K562 (cell line): ENCODE data around the gene PRR7. TPM values are rescaled to one million over a fixed set of nuclear protein-coding genes. Genes with fewer than 3 reads are reported as not detected.

Source experiments
- BDP1 ChIP-seq: IDR thresholded peaks from 3 replicates; pipeline ENCODE4 v1.6.1; 2011; ENCODE audit not compliant: insufficient read length, insufficient read depth
- E4F1 ChIP-seq: fragments of 250-450 bp; sonication (Bioruptor Pico); IDR thresholded peaks from 2 replicates; pipeline ENCODE4 v1.5.0; 2021; ENCODE audit warnings: mild to moderate bottlenecking, borderline replicate concordance
- MECOM ChIP-seq: fragments of 250-450 bp; sonication (Bioruptor Pico); IDR thresholded peaks from 2 replicates; pipeline ENCODE4 v1.8.0; 2022; ENCODE audit warnings: inconsistent platforms
- NFYB ChIP-seq: IDR thresholded peaks from 2 replicates; pipeline ENCODE4 v1.6.1; 2011; ENCODE audit warnings: mild to moderate bottlenecking, moderate library complexity; ENCODE audit not compliant: insufficient read length; ENCODE audit errors: extremely low read depth
- RFX5 ChIP-seq: IDR thresholded peaks from 2 replicates; pipeline ENCODE4 v1.6.1; 2011; ENCODE audit warnings: low read depth, mild to moderate bottlenecking, improper control_type of control experiment, low read length
- SP2 ChIP-seq: IDR thresholded peaks from 2 replicates; pipeline ENCODE4 v1.6.1; 2011; ENCODE audit warnings: mild to moderate bottlenecking, low read depth, low read length, moderate library complexity; ENCODE audit not compliant: poor library complexity, severe bottlenecking; ENCODE audit errors: extremely low read depth
- ZNF24 ChIP-seq: fragments of 450-650 bp; IDR thresholded peaks from 2 replicates; pipeline ENCODE4 v1.6.1; 2016
- ZNF316 ChIP-seq: fragments of 450-650 bp; IDR thresholded peaks from 2 replicates; pipeline ENCODE4 v1.6.1; 2016
- ZNF592 ChIP-seq: fragments of 450-650 bp; IDR thresholded peaks from 2 replicates; pipeline ENCODE4 v1.6.1; 2017; ENCODE audit warnings: antibody characterized with exemption, mild to moderate bottlenecking
- ZNF644 ChIP-seq: fragments of 200-800 bp; sonication (Bioruptor generic); IDR thresholded peaks from 2 replicates; pipeline ENCODE4 v1.6.1; 2016; ENCODE audit warnings: low read depth, missing genetic modification characterization, missing compliant biosample characterization
- ZSCAN29 ChIP-seq: fragments of 450-650 bp; IDR thresholded peaks from 2 replicates; pipeline ENCODE4 v1.6.1; 2017
- polyA plus RNA-seq, 8 experiments: library from polyadenylated mRNA; depleted of rRNA in 4 of 8; stranded (reverse) in 5 of 8; unstranded in 3 of 8; fragments of >200 nt; fragmentation: Nextera tagmentation in 2 of 8; fragmentation: Illumina TruSeq in 1 of 8; extraction: Ambion mirVana in 2 of 8; extraction: Trizol in 1 of 8; gene quantifications; 2 replicates each; pipeline versions ENCODE4 v1.2.1 to v1.2.3, GENCODE V29; 2011 to 2014; ENCODE audit warnings: inconsistent platforms in 1 of 8, missing spikeins in 1 of 8
- total RNA-seq, 7 experiments: library from RNA; depleted of rRNA in 6 of 7; stranded (reverse); fragments of >200 nt in 6 of 7; fragmentation: Illumina TruSeq in 2 of 7; extraction: Trizol in 2 of 7; gene quantifications; 2 replicates each; pipeline versions ENCODE4 v1.2.1 to v1.2.3, GENCODE V29; 2011 to 2021; ENCODE audit warnings: low replicate concordance in 1 of 7
- TF ChIP-seq, protein P1 (sequence below): sonication (generic); formaldehyde crosslinking; IDR thresholded peaks from 2 replicates; pipeline ENCODE4 v1.8.1; 2022; ENCODE audit warnings: missing genetic modification reagents
- TF ChIP-seq, protein P2 (sequence below): fragments of 250-450 bp; sonication (Bioruptor Pico); IDR thresholded peaks from 2 replicates; pipeline ENCODE4 v1.5.0; 2021
- TF ChIP-seq, protein P3 (sequence below): fragments of 450-650 bp; IDR thresholded peaks from 2 replicates; pipeline ENCODE4 v1.6.1; 2014; ENCODE audit warnings: low read depth, mild to moderate bottlenecking, moderate library complexity, borderline replicate concordance
- TF ChIP-seq, protein P4 (sequence below): sonication (generic); formaldehyde crosslinking; IDR thresholded peaks from 2 replicates; pipeline ENCODE4 v1.9.0; 2022; ENCODE audit warnings: mild to moderate bottlenecking, missing genetic modification reagents

PRR7 gene
- total and polyA plus RNA-seq, 9 of the 15 experiments (the other 6 are each of a cell fraction or from before 2014, with no cell fraction given) = 0.80 to 11.3 (median 10.4) TPM; not detected in 4

DNA sequence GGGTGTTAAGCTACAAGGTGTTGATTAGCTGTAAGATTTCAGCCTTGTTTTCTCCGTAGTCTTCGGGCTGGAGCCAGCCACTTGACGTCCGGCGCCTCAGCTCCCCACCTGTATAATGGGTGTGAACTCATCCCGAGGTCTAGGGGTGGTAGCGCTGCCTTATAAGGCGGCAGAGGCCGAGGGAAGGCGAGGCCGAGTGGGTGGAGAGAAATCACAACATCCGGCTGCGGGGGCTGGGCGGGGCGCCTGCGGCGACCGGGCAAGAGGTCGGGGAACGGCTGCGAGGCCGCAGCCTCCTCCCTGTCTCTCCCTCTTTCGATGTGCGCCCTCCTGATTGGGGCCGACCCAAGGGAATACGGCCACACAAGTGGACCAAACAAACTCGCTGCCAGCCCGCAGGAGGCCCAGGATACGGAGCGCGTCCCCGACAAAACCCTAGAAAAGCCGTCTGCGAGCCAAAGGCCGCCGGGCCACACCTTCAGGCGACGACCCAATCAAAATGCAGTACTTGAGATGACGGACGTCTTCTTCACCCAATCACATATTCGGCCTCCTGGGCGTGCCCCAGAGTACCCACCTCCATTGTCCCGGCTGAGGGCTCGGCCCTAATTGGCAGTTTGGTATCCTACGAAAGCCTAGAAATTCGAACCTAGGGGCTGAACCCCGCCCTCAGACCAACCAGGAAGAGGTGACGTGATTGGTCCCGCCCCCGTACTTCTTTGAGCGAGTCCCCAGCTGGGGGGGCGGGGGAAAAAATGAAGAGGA is 20.6 kb upstream of the PRR7 start (continued):
- TF ChIP-seq BDP1 (no peak), SP2 (peak; percentile 59), MECOM (no peak), ZNF644 (tag) (no peak), E4F1 (CRISPR knock-in tag) (no peak), ZNF316 (no peak), ZSCAN29 (no peak), ZNF592 (peak; percentile 81), ZNF24 (peak; percentile 68; the same call in 1 of the 2 replicates), RFX5 (no peak; the same call in 1 of the 2 replicates), NFYB (peak; percentile 91)
- TF ChIP-seq, protein P1, sequence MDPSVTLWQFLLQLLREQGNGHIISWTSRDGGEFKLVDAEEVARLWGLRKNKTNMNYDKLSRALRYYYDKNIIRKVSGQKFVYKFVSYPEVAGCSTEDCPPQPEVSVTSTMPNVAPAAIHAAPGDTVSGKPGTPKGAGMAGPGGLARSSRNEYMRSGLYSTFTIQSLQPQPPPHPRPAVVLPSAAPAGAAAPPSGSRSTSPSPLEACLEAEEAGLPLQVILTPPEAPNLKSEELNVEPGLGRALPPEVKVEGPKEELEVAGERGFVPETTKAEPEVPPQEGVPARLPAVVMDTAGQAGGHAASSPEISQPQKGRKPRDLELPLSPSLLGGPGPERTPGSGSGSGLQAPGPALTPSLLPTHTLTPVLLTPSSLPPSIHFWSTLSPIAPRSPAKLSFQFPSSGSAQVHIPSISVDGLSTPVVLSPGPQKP = no peak
- TF ChIP-seq, protein P2, sequence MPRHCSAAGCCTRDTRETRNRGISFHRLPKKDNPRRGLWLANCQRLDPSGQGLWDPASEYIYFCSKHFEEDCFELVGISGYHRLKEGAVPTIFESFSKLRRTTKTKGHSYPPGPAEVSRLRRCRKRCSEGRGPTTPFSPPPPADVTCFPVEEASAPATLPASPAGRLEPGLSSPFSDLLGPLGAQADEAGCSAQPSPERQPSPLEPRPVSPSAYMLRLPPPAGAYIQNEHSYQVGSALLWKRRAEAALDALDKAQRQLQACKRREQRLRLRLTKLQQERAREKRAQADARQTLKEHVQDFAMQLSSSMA (CRISPR knock-in tag) = no peak
- TF ChIP-seq, protein P3, sequence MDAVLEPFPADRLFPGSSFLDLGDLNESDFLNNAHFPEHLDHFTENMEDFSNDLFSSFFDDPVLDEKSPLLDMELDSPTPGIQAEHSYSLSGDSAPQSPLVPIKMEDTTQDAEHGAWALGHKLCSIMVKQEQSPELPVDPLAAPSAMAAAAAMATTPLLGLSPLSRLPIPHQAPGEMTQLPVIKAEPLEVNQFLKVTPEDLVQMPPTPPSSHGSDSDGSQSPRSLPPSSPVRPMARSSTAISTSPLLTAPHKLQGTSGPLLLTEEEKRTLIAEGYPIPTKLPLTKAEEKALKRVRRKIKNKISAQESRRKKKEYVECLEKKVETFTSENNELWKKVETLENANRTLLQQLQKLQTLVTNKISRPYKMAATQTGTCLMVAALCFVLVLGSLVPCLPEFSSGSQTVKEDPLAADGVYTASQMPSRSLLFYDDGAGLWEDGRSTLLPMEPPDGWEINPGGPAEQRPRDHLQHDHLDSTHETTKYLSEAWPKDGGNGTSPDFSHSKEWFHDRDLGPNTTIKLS = peak; percentile 16; the same call in 1 of the 2 replicates
- TF ChIP-seq, protein P4, sequence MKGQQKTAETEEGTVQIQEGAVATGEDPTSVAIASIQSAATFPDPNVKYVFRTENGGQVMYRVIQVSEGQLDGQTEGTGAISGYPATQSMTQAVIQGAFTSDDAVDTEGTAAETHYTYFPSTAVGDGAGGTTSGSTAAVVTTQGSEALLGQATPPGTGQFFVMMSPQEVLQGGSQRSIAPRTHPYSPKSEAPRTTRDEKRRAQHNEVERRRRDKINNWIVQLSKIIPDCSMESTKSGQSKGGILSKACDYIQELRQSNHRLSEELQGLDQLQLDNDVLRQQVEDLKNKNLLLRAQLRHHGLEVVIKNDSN = no peak; the same call in 1 of the 2 replicates
